RWPE1 (cell line): ENCODE measurements around the gene SLC39A11.

Experiments
- CTCF ChIA-PET: fragments of 350-600 bp; sonication (Branson Sonifier 250); formaldehyde crosslinking; extraction: SDS; loops from one replicate; lab custom pipeline; 2021; lab: Yijun Ruan, JAX
- POLR2A ChIA-PET: fragments of 400-600 bp; formaldehyde crosslinking; extraction: SDS; loops from one replicate; lab custom pipeline; 2020; ENCODE audit warnings: antibody characterized with exemption; ENCODE audit not compliant: low non-redundant PET; lab: Yijun Ruan, JAX
- DNase-seq: peaks from one replicate; pipeline ENCODE4 v3.0.0; 2012; ENCODE audit warnings: low spot score
- H3K27ac ChIP-seq: fragments of 450-650 bp; 2 replicates; pipeline ENCODE4 v1.5.1; 2017
- CTCF ChIP-seq: fragments of 450-650 bp; conservative IDR thresholded peaks from 2 replicates; pipeline ENCODE4 v1.5.1; 2017; ENCODE audit warnings: low read depth, mild to moderate bottlenecking

SLC39A11 gene

GRCh38 chr17:72877348-72877747 is 215.1 kb downstream of the SLC39A11 start:
- CTCF ChIA-PET = no interaction called here
- TF ChIP-seq CTCF = no peak
- H3K27ac ChIP-seq = no peak overlapping the region
- DNase-seq = no peak
- POLR2A ChIA-PET = no interaction called here

- ChIA-PET POLR2A (no interaction called here), CTCF (no interaction called here)
- DNase-seq = no peak
- no peak overlapping the region for H3K27ac ChIP-seq
- TF ChIP-seq CTCF = no peak
Measured at GRCh38 chr17:72876413-72876812, 216.1 kb downstream of the SLC39A11 start.

- no peak for DNase-seq
- TF ChIP-seq CTCF = no peak
- ChIA-PET CTCF (no interaction called here), POLR2A (no interaction called here)
- H3K27ac ChIP-seq = no peak overlapping the region
Measured at GRCh38 chr17:72875361-72875760, 217.1 kb downstream of the SLC39A11 start.

- no peak for DNase-seq
- ChIA-PET POLR2A (no interaction called here), CTCF (no interaction called here)
- no peak for TF ChIP-seq CTCF
- no peak overlapping the region for H3K27ac ChIP-seq
Measured at GRCh38 chr17:72872396-72872795, 220.1 kb downstream of the SLC39A11 start.

GRCh38 chr17:72870367-72870985 is 222.0 kb downstream of the SLC39A11 start:
- DNase-seq = no peak
- ChIA-PET CTCF (no interaction called here), POLR2A (no interaction called here)
- H3K27ac ChIP-seq = no peak overlapping the region
- TF ChIP-seq CTCF = no peak

- no peak for DNase-seq
- no peak overlapping the region for H3K27ac ChIP-seq
- CTCF ChIA-PET = no interaction called here
- POLR2A ChIA-PET = no interaction called here
- no peak for TF ChIP-seq CTCF
Measured at GRCh38 chr17:72869630-72870029, 222.9 kb downstream of the SLC39A11 start.
